ENCODE results near the gene RSRC2.
"Not testable (repeated sequence)": the region's sequence is repeated elsewhere in the genome, so short reads cannot be mapped to it uniquely, and the experiment has no call there.

The RSRC2 gene

DNA sequence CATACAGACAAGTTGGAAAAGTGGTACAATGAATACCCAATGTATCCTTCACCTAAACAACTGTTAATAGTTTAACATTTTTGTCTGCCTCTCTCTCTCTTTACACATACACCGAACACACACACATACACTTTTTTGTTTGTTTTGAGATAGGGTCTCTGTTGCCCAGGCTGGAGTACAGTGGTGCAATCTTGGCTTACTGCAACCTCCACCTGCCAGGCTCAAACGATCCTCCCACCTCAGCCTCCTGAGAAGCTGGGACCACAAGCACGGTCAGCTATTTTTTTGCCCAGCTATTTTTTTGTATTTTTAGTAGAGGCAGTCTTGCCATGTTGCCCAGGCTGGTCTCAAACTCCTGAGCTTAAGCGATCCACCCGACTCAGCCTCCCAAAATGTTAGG is 42.8 kb downstream of the RSRC2 start:
- no peak for DNase-seq

DNA sequence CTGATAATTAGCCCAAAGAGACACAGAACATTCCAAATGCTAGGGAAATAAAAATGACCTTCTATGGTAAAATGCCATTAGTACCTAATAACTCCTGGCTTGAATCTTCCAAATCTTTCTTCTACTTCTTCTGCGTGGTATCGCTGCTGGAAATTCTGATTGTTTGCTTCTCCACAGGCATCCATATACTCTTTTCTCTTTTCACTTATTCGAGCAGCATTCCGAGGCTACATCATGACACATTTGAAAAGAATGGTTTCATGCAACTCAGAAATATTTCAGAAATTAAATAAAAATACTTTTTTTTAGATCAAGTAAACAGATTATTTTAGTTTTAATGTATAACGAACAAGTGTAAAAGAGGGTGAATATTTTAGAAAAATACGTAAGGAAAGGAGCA is 44.9 kb downstream of the RSRC2 start:
- DNase-seq, result no peak

DNA sequence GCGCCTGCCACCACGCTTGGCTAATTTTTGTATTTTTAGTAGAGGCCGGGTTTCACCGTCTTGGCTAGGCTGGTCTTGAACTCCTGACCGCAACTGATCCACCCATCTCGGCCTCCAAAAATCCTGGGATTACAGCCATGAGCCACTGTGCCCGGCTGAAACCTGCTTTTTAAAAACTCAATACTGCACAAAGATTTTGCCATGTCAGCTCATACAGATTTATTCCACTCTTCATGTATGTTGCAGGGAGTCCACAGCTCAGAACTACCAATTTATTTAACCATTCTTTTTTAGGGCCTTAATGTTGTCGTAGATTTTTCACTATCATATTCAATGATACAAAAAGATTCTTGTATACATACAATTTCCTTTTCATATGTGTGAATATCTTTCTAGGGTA is 46.0 kb downstream of the RSRC2 start:
- no peak for DNase-seq

DNA sequence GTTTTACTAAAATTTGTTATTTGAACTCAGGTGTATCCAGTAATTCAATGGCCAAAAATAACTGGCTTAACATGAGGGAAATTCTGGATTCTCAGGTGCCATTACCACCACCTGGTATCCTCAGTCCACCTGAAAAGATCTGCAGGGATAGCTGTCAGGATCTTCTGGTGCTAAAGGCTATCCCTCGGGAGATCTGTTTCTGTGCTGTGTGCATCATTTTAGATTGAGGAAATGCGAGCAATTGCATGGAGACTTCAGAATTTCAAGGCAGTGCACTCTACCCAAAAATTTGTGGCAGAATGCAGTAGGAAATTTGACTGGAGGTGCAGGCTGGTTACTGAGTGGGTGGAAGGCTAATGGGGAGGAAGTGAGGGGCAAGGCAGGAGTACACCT is 52.4 kb downstream of the RSRC2 start:
- DNase-seq, result no peak

DNA sequence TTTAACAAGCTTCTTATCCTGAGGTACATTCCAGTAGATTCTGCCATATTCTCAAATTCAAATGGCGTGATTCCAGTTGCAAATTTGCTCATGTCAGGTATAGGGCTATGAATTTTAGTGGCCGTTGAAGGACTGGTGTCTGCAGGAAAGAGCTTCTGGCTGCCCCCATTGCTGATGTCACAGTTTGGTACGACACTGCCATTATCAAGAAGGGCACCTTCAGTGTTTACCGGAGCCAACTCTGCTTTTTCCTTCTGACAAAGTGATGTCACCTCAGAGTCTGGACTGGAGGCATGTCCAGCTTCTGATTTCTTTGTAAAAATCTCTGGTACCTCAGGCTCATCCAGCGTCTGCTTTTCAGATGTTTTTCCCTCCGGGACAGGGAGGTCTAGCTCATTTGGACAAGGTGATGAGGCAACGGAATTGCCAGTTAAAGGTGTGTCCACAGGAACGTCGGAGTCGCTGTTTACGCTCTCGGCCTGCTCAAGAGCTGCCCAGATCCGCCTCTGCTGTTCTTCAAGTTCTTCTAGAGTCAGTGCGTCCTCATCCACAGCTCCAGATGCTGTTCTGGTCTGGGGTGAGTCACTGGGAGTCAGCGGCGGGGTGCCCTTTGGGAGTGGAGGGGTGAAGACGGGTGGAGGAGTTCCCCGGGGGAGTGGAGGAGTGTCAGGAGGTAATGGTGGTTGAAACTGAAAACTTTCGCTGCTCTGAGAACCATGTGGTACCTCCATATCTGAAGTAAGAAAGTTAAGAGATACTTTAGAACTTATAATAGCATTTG is 53.0 kb downstream of the RSRC2 start:
- no peak for DNase-seq

DNA sequence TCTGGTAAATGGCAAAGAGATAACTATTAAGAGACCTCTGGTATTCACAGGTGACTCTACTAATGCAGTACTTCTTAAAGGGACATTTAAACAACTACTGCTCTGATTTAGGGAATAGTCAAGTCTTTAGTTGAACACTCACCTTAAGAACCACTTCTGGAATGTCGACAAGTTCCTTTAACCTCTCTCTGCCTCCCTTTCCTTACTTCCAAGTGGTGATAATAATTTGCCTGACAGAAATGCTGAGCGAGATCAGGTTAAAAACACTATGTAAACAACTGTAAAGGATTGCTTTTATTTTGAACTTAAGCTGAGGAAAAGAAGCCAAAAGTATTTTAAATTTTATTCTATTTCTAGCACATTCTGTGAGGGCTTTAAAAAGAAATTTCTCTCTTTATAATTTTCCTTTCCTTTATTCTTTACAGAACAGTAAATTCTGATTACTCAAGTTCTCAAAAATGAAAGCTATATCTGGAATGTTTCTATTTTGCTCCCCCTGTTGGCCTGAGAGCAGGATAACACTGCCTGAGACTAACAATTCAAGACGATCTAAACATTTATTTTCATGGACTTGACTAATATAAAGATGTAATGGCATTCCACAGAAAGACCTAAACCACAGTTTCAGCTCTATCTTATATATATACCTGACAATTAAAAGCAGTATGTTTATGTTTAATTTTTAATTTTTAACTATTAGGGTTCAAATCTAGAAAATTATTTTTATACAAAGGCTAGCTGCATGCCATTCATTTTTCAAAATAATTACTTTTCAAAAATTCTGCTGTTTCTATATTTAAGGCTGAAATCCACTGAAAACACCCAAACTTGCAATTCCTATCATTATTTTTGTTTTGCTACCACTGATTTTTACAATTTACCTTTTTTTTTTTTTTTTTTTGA is 55.2 kb downstream of the RSRC2 start:
- peak in 1 of 2 experiments; percentile 10 for DNase-seq

DNA sequence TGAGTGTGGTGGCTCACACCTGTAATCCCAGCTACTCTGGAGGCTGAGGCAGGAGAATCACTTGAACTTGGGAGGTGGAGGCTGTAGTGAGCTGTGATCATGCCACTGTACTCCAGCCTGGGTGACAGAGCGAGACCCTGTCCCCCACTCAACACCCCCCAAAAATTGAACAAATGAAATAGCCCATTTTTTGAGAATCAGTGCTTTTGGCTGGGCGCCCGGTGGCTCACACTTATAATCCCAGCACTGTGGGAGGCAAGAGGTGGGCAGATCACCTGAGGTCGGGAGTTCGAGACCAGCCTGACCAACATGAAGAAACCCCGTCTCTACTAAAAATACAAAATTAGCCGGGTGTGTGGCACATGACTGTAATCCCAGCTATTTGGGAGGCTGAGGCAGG is 56.2 kb downstream of the RSRC2 start:
- not testable (repeated sequence) for DNase-seq

DNA sequence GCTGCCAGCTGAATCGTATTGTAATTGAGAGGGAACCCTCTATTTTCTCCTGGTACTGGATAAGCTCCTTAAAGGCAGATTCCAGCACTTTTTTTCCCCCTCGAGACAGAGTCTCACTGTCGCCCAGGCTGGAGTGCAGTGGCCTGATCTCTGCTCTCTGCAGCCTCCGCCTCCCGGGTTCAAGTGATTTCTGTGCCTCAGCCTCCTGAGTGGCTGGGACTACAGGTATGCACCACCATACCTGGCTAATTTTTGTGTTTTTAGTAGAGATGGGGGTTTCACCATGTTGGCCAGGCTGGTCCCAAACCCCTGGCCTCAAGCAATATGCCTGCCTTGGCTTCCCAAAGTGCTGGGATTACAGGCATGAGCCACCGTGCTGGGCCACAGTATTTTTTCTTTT is 56.9 kb downstream of the RSRC2 start:
- DNase-seq, result not testable (repeated sequence)

DNA sequence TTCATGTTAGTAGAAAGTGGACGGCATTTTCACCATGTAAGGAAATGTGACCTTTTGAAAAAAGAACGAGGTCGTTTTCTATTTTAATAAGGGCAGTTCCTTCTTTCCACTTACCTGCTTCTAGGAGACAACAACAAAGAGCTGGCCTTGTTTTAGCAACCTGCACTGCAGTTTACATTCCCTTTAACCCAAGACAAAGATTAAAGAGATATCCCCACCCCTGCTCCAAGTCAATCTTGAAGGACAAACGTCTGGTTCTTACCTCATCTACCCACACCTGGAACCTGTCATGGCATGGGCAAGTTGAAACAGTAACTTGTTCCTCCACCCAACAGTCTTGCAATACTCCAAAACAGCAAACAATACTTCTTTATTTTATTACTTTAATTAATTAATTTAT is 58.8 kb downstream of the RSRC2 start:
- no peak for DNase-seq

DNA sequence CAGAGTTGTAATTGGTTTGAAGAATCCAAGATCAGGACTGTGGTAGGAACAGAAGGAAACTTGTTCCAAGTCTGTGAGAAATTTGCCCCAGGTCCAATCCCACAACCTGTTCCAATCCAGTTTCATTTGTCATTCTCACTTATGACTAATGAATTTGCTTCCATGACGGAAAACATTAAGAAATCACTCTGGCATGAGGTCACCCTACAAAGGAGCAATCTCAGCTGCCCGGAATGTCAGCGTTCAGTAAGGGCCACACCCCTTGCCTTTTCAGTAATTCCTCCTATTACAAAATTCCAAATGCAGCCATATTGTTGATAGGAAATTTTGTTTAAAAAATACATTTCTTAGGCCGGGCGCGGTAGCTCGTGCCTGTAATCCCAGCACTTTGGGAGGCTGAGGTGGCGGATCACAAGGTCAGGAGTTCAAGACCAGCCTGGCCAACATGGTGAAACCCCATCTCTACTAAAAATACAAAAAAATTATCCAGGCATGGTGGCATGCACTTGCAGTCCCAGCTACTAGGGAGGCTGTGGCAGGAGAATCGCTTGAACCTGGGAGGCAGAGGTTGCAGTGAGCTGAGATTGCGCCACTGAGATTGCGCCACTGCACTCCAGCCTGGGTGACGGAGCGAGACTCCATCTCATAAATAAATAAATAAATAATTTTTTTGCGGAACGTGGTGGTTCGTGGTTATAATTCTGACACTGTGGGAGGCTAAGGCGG is 62.3 kb downstream of the RSRC2 start:
- not testable (repeated sequence) for DNase-seq

DNA sequence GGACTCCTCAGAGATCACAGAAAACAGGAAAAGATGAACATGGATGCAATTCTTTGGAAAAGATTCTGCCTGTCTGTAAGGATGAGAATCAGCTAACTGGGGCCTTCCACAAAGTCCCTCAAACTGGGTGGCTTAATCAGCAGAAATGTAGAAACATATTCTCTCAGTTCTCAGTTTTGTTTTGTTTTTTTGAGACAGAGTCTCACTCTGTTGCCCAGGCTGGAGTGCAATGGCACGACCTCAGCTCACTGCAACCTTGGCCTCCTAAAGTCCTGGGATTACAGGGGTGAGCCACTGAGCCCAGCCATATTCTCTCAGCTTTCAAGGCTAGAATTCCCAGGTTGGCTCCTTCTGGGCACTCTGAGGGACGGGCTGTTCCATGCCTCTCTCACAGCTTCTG is 66.1 kb downstream of the RSRC2 start:
- no peak for DNase-seq

DNA sequence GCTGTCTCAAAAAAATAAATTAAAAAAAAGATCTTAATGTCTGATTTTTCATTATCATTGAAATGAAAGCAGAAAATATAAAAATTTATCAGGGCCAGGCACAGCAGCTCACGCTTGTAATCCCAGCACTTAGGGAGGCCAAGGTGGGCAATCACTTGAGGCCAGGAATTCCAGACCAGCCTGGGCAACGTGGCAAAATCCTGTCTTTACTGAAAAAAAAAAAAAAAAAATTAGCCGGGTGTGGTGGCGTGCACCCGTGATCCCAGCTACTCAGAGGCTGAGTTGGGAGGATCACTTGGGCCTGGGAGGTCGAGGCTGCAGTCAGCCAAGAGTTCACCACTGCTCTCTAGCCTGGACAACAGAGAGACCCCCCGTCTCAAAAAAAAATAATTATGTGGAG is 66.7 kb downstream of the RSRC2 start:
- no peak for DNase-seq

DNA sequence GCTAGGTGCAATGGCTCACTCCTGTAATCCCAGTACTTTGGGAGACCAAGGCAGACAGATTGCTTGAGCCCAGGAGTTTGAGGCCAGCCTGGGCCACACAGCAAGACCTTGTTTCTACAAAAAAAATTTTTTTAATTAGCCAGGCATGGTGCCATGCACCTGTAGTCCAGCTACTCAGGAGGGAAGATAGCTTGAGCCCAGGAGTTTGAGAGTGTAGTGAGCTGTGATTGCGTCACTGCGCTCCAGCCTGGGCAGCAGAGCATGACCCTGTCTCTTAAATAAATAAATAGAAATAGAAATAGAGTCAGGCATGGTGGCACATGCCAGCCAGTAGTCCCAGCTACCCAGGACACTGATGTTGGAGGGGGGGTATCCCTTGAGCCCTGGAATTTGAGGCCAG is 67.5 kb downstream of the RSRC2 start:
- no peak for DNase-seq

DNA sequence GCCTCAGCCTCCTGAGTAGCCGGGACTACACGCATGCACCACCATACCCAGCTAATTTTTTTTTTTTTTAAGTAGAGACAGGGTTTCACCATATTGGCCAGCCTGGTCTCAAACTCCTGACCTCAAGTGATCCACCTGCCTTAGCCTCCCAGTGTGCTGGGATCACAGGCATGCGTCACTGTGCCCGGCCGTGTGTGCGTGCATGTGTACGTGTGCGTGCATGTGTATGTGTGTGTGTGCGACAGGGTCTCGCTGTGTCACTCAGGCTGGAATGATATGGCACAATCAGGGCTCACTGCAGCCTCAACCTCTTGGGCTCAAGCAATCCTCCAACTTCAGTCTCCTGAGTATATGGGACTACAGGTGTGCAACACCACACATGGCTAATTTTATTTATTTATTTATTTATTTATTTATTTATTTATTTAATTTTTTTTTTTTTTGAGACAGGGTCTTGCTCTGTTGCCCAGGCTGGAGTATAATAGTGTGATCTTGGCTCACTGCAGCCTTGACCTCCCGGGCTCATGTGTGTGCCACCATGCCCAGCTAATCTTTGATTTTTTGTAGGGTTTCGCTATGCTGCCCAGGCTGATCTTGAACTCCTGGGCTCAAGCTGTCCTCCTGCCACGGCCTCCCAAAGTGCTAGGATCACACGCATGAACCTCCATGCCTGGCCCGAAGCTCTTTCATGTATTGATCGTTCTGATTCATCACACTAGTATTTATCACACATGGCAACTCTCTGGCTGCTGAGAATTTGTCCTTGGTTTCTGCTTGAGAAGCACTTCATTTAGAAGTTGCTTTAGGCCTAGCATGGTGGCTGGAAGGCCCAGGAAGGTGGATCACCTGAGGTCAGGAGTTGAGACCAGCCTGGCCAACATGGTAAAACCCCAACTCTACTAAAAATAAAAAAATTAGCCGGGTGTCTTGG is 68.4 kb downstream of the RSRC2 start:
- no peak for DNase-seq

DNA sequence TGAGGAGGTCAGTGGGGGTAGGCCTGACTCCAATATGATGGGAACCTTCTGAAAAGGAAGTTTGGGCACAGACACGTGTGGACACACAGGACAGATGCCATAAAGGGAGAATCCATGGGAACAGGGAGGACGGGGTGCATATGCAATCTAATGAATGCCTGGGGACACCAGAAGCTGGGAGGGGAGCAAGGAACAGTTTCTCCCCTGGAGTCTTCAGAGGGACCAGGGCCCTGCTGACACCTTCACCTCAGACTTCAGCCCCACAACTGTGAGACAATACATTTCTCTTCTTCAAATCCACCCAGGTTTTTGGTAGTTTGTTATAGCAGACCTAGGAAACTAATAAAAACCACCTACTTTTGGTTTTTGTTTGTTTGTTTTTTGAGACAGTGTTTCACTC is 69.1 kb downstream of the RSRC2 start:
- DNase-seq, result no peak

DNA sequence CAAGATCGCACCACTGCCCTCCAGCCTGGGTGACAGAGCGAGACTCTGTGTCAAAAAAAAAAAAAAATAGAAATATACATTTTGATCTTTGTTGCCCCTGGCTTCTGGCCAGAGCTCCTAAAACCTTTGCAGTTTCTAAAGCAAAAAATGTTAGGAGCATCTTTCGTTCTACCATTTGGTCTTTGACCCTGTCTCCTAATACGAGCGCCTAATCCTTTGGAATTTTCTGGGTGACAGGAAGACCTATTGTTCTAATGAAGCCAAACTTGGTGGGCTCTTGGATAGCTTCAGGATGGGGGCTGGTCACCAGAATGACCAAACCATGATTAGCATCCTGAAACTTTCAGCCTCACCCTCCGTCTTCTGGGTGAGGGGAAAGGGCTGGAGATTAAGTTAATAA is 72.0 kb downstream of the RSRC2 start:
- DNase-seq, result no peak

DNA sequence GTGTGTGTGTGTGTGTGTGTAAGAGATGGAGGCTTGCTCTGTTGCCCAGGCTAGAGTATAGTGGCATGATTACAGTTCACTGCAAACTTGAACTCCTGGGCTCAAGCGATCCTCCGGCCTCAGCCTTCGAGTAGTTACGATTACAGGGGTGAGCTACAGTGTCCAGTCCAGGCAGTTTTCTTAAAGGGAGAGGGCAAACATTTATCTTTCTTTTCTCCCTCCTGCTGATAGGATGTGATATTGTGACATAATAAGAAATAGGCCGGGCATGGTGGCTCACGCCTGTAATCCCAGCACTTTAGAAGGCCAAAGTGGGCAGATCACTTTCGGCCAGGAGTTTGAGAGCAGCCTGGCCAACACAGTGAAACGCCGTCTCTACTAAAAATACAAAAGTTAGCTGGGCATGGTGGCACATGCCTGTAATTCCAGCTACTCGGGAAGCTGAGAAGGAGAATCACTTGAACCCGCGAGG is 72.5 kb downstream of the RSRC2 start:
- no peak for DNase-seq

All from NCI-H187 (cell line).